GM18858 (cell line): ENCODE measurements around the gene COQ4.

Source experiments
- ATAC-seq: cut with Tn5 transposase; IDR thresholded peaks from one replicate; pipeline ENCODE4 v1.9.1; 2021; ENCODE audit not compliant: unreplicated experiment

The COQ4 gene

DNA sequence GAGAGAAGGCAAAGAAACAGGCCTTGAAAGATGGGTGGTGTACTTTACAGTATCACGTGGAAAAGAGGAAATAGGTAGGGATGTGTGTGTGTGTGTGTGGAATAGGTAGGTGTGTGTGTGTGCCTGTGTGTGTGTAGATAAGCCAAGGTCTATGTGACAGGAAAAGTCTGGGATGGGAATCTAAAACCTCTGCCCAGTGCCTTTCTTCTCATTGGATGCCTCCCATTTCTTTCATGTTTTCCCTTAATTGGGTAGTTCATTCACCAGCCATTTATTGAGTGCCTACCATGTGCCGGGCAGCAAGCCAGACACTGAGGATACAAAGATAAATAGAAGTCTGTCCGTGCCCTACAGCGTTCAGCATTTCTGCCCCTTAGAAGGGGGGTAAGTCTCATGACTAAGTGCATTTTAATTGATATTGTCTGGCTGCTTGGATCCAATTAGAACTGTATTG lies 49.6 kb downstream of the COQ4 start:
- no peak for ATAC-seq

DNA sequence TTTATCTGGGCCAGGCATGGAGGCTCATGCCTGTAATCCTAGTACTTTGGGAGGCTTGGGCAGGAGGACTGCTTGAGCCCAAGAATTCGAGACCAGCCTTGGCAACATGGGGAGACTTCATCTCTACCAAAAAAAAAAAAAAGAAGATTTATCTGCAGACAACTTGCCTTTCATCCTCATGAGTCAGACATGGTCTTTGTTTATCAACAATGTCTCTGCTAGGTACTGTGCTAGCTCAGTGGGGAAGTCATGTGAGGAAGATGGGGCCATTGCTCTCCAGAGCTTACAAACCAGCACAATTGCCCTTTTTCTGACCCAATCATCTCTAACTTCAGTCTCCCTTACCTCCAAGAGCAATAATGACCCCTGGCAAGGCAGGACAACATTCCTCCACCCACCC lies 50.1 kb downstream of the COQ4 start:
- no peak for ATAC-seq

GRCh38 chr9:128374221-128374675 lies 51.6 kb downstream of the COQ4 start:
- ATAC-seq = no peak

- ATAC-seq = no peak
Measured at GRCh38 chr9:128375865-128376264, 53.2 kb downstream of the COQ4 start.

DNA sequence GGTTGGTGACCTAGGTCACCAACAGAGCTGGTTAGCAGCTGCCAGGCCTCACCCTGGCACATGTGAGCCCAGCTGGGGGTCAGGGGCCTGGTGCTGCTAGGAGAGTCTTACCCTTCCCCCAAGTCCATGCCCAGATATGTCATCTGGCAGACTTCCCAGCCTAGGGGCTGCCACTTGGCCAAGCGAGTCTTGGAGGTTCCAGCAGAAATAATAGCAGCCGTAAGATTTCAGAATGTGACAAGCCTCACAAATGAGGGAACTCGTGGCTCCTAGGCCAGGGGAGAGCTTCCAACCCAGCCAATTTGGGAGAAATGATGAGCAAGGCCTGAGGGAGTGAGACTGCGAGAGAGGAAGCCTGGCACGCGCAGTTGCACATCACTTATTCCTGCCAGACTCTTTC lies 59.6 kb downstream of the COQ4 start:
- ATAC-seq = no peak

- ATAC-seq = no peak
Measured at GRCh38 chr9:128383007-128383753, 60.5 kb downstream of the COQ4 start.
